Measurements from ENCODE around the gene MRPL2. TPM values are rescaled to one million over a fixed set of nuclear protein-coding genes. Genes with fewer than 3 reads are reported as not detected.

The MRPL2 gene
- total RNA-seq, 1 donor from 2014 or later, result 50.5 TPM

DNA sequence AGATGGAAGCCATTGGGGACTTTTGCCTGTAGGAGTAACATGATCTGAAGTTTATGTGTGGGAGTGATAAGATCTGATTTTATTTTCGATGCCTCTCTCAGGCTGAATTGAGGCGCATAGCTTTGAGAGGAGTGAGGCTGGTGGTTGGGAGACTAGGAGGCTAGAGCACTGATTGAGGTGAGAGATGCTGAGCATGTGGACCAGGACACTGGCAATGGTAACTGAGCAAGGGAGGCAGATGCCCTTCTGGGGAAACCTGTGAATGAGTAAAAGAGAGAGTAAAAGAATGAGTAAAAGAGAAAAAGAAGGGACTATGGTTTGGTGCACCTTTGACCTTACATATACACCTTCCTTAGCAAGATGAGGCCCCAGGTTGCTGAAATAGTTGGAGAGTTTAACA is 34.8 kb downstream of the MRPL2 start:
- peaks cover 5% of the 10 kb centered on the region for H3K27me3 Mint-ChIP-seq (ENCODE audit: unreplicated experiment)
- no peak for DNase-seq
- TF ChIP-seq, protein P1, sequence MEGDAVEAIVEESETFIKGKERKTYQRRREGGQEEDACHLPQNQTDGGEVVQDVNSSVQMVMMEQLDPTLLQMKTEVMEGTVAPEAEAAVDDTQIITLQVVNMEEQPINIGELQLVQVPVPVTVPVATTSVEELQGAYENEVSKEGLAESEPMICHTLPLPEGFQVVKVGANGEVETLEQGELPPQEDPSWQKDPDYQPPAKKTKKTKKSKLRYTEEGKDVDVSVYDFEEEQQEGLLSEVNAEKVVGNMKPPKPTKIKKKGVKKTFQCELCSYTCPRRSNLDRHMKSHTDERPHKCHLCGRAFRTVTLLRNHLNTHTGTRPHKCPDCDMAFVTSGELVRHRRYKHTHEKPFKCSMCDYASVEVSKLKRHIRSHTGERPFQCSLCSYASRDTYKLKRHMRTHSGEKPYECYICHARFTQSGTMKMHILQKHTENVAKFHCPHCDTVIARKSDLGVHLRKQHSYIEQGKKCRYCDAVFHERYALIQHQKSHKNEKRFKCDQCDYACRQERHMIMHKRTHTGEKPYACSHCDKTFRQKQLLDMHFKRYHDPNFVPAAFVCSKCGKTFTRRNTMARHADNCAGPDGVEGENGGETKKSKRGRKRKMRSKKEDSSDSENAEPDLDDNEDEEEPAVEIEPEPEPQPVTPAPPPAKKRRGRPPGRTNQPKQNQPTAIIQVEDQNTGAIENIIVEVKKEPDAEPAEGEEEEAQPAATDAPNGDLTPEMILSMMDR (IDR thresholded peaks at IDR 0.05; ENCODE audit: partially characterized antibody, unreplicated experiment), result no peak
- H3K4me3 Mint-ChIP-seq (ENCODE audit: unreplicated experiment), result peak overlapping the region; percentile 1
- peaks cover 9% of the 10 kb centered on the region for H3K4me1 Mint-ChIP-seq (ENCODE audit: low read depth, unreplicated experiment)
- no peaks in the 10 kb centered on the region for H3K36me3 Mint-ChIP-seq (ENCODE audit: unreplicated experiment)
- peaks cover 8% of the 10 kb centered on the region for H3K9me3 Mint-ChIP-seq (ENCODE audit: unreplicated experiment)
- peak overlapping the region; percentile 66 for H3K27ac Mint-ChIP-seq (ENCODE audit: unreplicated experiment)

GRCh38 chr6:43021270-43022047 is 37.8 kb downstream of the MRPL2 start, which contains the start of gene RRP36:
TSS of gene RRP36 (plus strand) at chr6:43021623. CDS start at chr6:43021655, 32 bp downstream.
- no peaks in the 10 kb centered on the region for H3K36me3 Mint-ChIP-seq (ENCODE audit: unreplicated experiment)
- TF ChIP-seq, protein P1 (IDR thresholded peaks at IDR 0.05; ENCODE audit: partially characterized antibody, unreplicated experiment), result no peak
- peak within 1 kb of the TSS; percentile 97 for H3K27ac Mint-ChIP-seq (ENCODE audit: unreplicated experiment)
- H3K4me3 Mint-ChIP-seq (ENCODE audit: unreplicated experiment), result peak within 1 kb of the TSS; percentile 96
- peaks cover 5% of the 10 kb centered on the region for H3K27me3 Mint-ChIP-seq (ENCODE audit: unreplicated experiment)
- peaks cover 8% of the 10 kb centered on the region for H3K9me3 Mint-ChIP-seq (ENCODE audit: unreplicated experiment)
- peaks cover 13% of the 10 kb centered on the region for H3K4me1 Mint-ChIP-seq (ENCODE audit: low read depth, unreplicated experiment)
- DNase-seq, result peak; percentile 85

- Mint-ChIP-seq H3K36me3 (ENCODE audit: unreplicated experiment) (no peaks in the 10 kb centered on the region), H3K9me3 (ENCODE audit: unreplicated experiment) (peaks cover 11% of the 10 kb centered on the region), H3K27ac (ENCODE audit: unreplicated experiment) (peak overlapping the region; percentile 83), H3K4me1 (ENCODE audit: low read depth, unreplicated experiment) (peaks cover 19% of the 10 kb centered on the region), H3K27me3 (ENCODE audit: unreplicated experiment) (peaks cover 5% of the 10 kb centered on the region), H3K4me3 (ENCODE audit: unreplicated experiment) (peak overlapping the region; percentile 80)
- peak; percentile 24 for DNase-seq
- TF ChIP-seq, protein P1 (IDR thresholded peaks at IDR 0.05; ENCODE audit: partially characterized antibody, unreplicated experiment), result no peak
These were observed 38.4 kb downstream of the MRPL2 start for GRCh38 chr6:43020847-43021246.

DNA sequence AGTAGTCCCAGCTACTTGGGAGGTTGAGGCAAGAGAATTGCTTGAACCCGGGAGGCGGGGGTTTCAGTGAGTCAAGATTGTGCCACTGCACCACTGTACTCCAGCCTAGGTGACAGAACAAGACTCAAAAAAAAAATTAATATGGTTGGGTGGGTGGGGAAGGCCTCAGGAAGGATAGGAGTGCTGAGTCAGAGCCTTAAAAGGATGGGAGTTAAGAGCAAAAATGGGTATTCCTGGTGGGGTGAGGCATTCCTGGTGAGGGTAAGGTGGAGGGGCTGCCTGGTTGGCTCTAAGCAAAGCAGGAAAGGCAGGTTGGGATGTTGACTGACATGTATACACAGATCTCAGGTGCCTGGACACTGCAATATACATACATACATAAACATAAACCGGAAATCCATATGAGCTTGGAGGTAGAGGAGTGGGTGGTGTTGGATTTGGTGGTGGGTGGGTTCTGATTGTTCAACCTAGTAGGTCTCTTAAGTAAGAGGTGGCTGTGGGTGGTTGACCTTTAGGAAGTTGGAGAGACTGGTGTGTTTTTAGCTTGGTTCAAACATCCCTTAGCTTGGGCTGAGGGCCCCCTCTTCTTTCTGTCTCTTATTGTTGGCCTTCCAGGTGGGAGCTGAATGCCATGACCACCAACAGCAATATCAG is 39.1 kb downstream of the MRPL2 start:
- H3K27ac Mint-ChIP-seq (ENCODE audit: unreplicated experiment), result peak overlapping the region; percentile 83
- peaks cover 11% of the 10 kb centered on the region for H3K9me3 Mint-ChIP-seq (ENCODE audit: unreplicated experiment)
- peaks cover 20% of the 10 kb centered on the region for H3K4me1 Mint-ChIP-seq (ENCODE audit: low read depth, unreplicated experiment)
- peak overlapping the region; percentile 68 for H3K4me3 Mint-ChIP-seq (ENCODE audit: unreplicated experiment)
- H3K27me3 Mint-ChIP-seq (ENCODE audit: unreplicated experiment), result peaks cover 5% of the 10 kb centered on the region
- no peaks in the 10 kb centered on the region for H3K36me3 Mint-ChIP-seq (ENCODE audit: unreplicated experiment)
- TF ChIP-seq, protein P1 (IDR thresholded peaks at IDR 0.05; ENCODE audit: partially characterized antibody, unreplicated experiment), result no peak
- DNase-seq, result no peak

DNA sequence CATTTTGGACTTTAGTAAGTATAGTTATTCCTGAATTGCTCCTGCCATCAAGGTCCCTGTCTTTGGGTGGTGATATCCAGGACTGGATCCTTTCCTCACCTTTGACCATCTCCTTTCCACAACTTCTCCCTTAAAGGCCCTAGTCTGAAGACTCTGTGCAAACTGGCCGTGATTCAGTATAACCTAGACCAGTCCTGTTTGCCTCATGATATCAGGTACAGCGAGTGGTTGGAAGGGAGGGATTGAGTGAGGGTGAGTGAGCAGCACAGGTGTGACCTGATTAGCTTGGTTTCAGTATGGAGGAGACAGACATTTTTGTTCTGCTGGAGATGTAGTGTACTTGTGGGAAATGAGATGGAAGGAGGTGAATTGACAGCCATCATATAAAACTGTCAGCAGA is 40.1 kb downstream of the MRPL2 start:
- H3K4me3 Mint-ChIP-seq (ENCODE audit: unreplicated experiment), result peak overlapping the region; percentile 5

More for the DNA sequence above, 40.1 kb downstream of the MRPL2 start:
- peaks cover 26% of the 10 kb centered on the region for H3K4me1 Mint-ChIP-seq (ENCODE audit: low read depth, unreplicated experiment)
- no peak for DNase-seq
- peak overlapping the region; percentile 22 for H3K27ac Mint-ChIP-seq (ENCODE audit: unreplicated experiment)
- peaks cover 10% of the 10 kb centered on the region for H3K27me3 Mint-ChIP-seq (ENCODE audit: unreplicated experiment)
- H3K9me3 Mint-ChIP-seq (ENCODE audit: unreplicated experiment), result peaks cover 11% of the 10 kb centered on the region
- H3K36me3 Mint-ChIP-seq (ENCODE audit: unreplicated experiment), result no peaks in the 10 kb centered on the region
- TF ChIP-seq, protein P1 (IDR thresholded peaks at IDR 0.05; ENCODE audit: partially characterized antibody, unreplicated experiment), result no peak

All from glutamatergic neuron (in vitro differentiated cells).